Type B pancreatic cell (in vitro differentiated cells): Measurements from ENCODE around the gene C19orf85. TPM values are rescaled to one million over a fixed set of nuclear protein-coding genes. Genes with fewer than 3 reads are reported as not detected.
A peak's percentile ranks its signal among the peaks of the same experiment; 100 is the strongest.

Experiments
- DNase-seq: peaks from one replicate; pipeline ENCODE4 v3.0.0; 2021; ENCODE audit warnings: mixed read lengths; ENCODE audit not compliant: unreplicated experiment; ENCODE audit errors: extremely low spot score
- H3K27ac Mint-ChIP-seq: 2 replicates; pipeline ENCODE4 v1.8.0; 2021; ENCODE audit warnings: mild to moderate bottlenecking, mixed read lengths
- H3K27me3 Mint-ChIP-seq: 2 replicates; pipeline ENCODE4 v1.8.0; 2021; ENCODE audit warnings: mixed read lengths
- H3K36me3 Mint-ChIP-seq: 2 replicates; pipeline ENCODE4 v1.8.0; 2021; ENCODE audit warnings: mixed read lengths
- H3K4me1 Mint-ChIP-seq: one replicate; pipeline ENCODE4 v1.8.0; 2021; ENCODE audit warnings: mixed read lengths; ENCODE audit not compliant: unreplicated experiment
- H3K4me3 Mint-ChIP-seq: 2 replicates; pipeline ENCODE4 v1.8.0; 2021; ENCODE audit warnings: mild to moderate bottlenecking, mixed read lengths
- H3K9me3 Mint-ChIP-seq: 2 replicates; pipeline ENCODE4 v1.8.0; 2021; ENCODE audit warnings: mixed read lengths
- total RNA-seq: library from RNA; stranded (reverse); gene quantifications from 2 replicates; pipeline ENCODE4 v1.2.1, GENCODE V29; 2021; ENCODE audit warnings: low replicate concordance
- TF ChIP-seq, protein P1 (sequence below): fragments of 200-600 bp; sonication (generic); conservative IDR thresholded peaks from 2 replicates; pipeline ENCODE4 v1.5.0; 2021; ENCODE audit warnings: antibody characterized with exemption, mild to moderate bottlenecking

C19orf85 gene
- total RNA-seq, 1 donor from 2014 or later = not detected

DNA sequence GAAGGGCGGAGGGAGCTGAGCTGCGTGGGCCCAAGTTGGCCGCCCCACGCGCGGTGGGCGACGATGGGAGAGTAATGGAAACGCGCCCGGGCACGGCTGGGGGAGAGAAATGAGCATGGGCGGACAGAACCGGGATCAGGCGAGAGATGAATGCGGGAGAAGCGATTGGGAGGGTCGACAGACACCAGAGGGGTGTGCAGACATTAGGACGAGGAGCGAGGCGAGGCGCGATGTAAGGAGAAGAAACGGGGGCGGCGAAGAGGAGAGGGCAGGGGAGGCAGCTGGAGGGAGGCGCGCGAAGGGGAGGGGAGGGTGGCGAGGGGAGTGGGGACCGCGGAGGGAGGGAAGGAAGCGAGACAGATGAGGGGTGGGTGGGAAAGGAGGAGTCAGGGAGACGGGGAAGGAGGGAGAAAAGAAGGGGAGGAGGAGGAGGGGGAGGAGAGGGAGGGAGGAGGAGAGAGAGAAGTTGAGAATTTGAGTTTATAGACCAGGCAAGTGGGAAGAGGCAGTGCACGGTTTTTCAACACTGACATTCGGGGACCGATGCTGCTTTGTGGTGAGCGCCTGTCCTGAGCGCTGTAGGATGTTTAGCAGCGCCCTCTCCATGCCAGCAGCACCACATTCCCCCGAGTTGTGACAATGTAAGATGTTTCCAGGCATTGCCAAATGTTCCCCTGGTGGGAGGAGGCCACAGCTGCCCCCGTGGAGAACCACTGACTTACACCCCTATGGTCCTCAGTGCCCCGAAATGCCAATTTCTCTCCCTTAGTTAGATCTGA lies 21.3 kb downstream of the C19orf85 start, which contains the start of gene SHISA7:
TSS of gene SHISA7 (minus strand) at position 256 of the 779 bp plus-strand sequence. CDS start 437 bp downstream, outside the sequence.
- Mint-ChIP-seq H3K27me3 (peaks cover 67% of the 10 kb centered on the region), H3K4me3 (peak within 1 kb of the TSS; percentile 25), H3K36me3 (peaks cover 8% of the 10 kb centered on the region), H3K9me3 (no peaks in the 10 kb centered on the region), H3K27ac (no peak within 1 kb of the TSS), H3K4me1 (peaks cover 10% of the 10 kb centered on the region)
- DNase-seq = no peak
- TF ChIP-seq, protein P1, sequence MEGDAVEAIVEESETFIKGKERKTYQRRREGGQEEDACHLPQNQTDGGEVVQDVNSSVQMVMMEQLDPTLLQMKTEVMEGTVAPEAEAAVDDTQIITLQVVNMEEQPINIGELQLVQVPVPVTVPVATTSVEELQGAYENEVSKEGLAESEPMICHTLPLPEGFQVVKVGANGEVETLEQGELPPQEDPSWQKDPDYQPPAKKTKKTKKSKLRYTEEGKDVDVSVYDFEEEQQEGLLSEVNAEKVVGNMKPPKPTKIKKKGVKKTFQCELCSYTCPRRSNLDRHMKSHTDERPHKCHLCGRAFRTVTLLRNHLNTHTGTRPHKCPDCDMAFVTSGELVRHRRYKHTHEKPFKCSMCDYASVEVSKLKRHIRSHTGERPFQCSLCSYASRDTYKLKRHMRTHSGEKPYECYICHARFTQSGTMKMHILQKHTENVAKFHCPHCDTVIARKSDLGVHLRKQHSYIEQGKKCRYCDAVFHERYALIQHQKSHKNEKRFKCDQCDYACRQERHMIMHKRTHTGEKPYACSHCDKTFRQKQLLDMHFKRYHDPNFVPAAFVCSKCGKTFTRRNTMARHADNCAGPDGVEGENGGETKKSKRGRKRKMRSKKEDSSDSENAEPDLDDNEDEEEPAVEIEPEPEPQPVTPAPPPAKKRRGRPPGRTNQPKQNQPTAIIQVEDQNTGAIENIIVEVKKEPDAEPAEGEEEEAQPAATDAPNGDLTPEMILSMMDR = no peak

DNA sequence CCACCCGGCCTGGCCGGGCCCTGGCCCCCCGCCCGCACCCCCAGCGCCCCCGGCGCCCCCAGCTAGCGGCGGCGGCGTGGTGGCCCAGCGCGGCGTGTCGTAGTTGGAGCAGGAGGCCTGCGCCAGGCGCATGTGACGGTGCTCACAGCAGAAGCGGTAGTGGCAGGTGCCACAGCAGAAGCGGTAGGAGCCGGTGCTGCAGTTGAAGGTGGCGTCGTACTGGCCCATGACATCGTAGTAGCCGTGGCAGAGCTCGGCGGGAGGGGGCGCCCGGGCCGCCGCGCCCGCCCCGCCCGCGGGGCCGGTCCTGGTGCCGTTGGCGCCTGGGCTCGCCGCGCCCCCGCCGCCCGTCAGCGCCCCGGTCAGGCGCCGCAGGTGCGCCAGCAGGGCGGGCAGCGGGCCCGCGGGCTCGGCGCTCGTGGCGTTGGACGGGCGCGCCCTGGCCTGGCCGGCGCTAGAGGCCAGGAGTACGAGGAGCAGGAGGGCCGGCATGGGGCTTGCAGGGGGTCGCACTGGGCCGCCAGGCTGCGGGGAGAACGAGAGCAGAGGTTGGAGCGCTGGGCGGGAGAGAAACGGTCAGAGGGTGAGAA lies 22.1 kb downstream of the C19orf85 start:
- no peak overlapping the region for H3K4me3 Mint-ChIP-seq
- H3K36me3 Mint-ChIP-seq = peaks cover 8% of the 10 kb centered on the region
- TF ChIP-seq, protein P1 = no peak
- peaks cover 11% of the 10 kb centered on the region for H3K4me1 Mint-ChIP-seq
- no peaks in the 10 kb centered on the region for H3K9me3 Mint-ChIP-seq
- H3K27me3 Mint-ChIP-seq = peaks cover 70% of the 10 kb centered on the region
- no peak overlapping the region for H3K27ac Mint-ChIP-seq
- DNase-seq = no peak

DNA sequence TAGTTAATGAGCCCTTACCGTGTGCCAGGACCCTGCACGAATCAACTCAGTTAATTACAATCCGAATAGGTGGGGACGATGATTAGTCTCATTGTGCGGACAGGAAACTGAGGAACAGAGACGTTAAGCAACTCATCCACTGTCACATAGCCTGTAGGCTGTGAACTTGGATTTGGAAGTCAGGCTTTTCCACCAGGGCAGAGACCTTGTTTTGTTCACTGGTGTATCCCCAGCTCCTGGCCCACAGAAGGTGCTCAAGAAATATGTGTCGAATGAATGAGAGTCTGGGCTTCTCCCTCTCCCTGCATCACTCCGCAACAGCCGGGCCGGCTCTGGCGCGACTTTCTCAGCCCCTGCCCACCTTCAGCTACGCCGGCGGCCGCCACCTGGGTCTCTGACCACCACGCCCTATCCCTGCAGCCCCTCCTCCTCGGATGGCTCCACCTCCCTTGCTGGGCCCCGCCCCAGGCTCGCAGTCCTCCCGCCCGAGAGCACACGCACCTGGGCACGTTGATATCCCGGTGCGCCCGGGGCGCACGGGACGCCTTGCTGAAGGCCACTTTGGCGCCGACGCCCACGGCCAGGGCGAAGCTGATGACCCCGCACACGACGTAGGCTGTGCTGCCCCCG lies 22.7 kb downstream of the C19orf85 start:
- peak overlapping the region; percentile 62 for H3K4me3 Mint-ChIP-seq
- H3K27me3 Mint-ChIP-seq = peaks cover 77% of the 10 kb centered on the region
- H3K4me1 Mint-ChIP-seq = peaks cover 16% of the 10 kb centered on the region
- peaks cover 8% of the 10 kb centered on the region for H3K36me3 Mint-ChIP-seq
- TF ChIP-seq, protein P1 = no peak
- no peak for DNase-seq
- H3K27ac Mint-ChIP-seq = no peak overlapping the region
- H3K9me3 Mint-ChIP-seq = no peaks in the 10 kb centered on the region

DNA sequence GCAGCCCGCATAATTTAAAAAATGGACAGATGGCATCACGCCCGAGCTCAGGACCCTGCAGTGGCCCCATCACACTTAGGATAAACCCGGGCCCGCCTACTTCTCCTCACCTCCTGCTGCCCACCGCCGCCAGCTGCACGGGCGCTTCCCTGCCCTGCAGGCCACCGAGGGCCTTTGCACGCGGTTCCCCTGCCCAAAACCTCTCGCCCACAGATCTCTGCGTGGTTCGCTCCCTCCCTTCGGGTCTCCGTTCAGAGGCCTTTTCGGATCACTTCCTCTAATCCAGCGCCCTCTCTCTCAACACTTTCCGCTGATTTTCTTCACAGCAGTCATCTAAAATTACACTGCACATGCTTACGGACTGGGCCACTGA lies 23.2 kb downstream of the C19orf85 start:
- no peak for DNase-seq
- Mint-ChIP-seq H3K36me3 (peaks cover 8% of the 10 kb centered on the region), H3K27ac (no peak overlapping the region), H3K27me3 (peaks cover 81% of the 10 kb centered on the region), H3K4me1 (peaks cover 16% of the 10 kb centered on the region), H3K9me3 (no peaks in the 10 kb centered on the region), H3K4me3 (peak overlapping the region; percentile 62)
- TF ChIP-seq, protein P1 = no peak

DNA sequence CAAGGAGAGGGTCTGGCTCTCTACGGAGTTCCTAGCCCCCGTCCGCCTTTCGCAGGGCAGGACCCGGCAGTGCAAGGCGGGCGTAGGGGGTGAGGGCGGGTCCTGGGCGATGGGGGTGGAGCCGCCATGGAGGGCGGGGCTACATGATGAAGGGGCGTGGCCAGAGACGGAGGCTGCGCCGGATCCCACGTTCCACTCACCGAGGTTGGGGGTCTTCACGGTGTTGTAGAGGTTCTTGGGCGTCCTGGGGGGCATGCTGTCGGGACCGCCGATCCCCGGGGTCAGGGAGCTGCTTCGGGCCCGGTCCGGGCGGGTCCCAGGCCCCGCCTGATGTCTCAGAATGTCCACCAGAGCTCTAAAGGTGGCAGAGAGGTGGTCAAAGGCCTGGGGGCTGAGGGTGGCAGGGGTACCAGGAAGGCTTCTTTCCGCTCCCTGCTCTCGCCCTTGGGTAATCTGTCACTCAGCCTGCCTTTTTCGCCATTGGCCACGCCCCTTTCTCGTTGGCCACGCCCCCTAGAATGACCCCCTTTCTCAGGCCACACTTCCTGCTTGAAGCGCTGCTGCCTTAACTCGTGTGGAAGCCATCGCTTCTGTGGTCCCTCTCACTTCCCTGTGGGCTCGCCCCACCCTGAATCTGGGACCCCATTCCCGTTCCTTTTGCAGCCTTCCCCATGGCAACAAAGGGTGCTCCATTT lies 24.0 kb downstream of the C19orf85 start:
- peak overlapping the region; percentile 62 for H3K4me3 Mint-ChIP-seq
- H3K27me3 Mint-ChIP-seq = peaks cover 80% of the 10 kb centered on the region
- H3K4me1 Mint-ChIP-seq = peaks cover 16% of the 10 kb centered on the region
- TF ChIP-seq, protein P1 = no peak
- H3K36me3 Mint-ChIP-seq = peaks cover 8% of the 10 kb centered on the region
- no peak for DNase-seq
- no peaks in the 10 kb centered on the region for H3K9me3 Mint-ChIP-seq
- no peak overlapping the region for H3K27ac Mint-ChIP-seq
